ENCODE measurements around the gene RPA1. TPM values are rescaled to one million over a fixed set of nuclear protein-coding genes. Genes with fewer than 3 reads are reported as not detected.

RPA1 gene
- polyA plus RNA-seq, 3 donors = 18.5 to 27.4 (median 23.8) TPM

- H3K27ac Mint-ChIP-seq = peak overlapping the region in 1 of 7 donors; percentile 38
- Histone ChIP-seq H3K36me3 (replicated peaks in 1 of 2; ENCODE audit: control insufficient read depth in 1 of 2, insufficient read depth in 2 of 2, low read length in 2 of 2) (no peaks in the 10 kb centered on the region), H3K79me2 (ENCODE audit: insufficient read depth, low read length) (no peaks in the 10 kb centered on the region), H3K27ac (ENCODE audit: low read depth in 1 of 2, low read length in 2 of 2) (no peak overlapping the region), H3K9me3 (replicated peaks in 1 of 2; ENCODE audit: control insufficient read depth in 1 of 2, insufficient read depth in 1 of 2, low read length in 2 of 2) (no peaks in the 10 kb centered on the region), H3K27me3 (ENCODE audit: control insufficient read depth in 2 of 2, insufficient read depth in 2 of 2, low read length in 2 of 2) (no peaks in the 10 kb centered on the region), H3K9ac (ENCODE audit: insufficient read depth, low read length, poor library complexity, severe bottlenecking) (peak overlapping the region; percentile 8), H3K4me2 (replicated peaks; ENCODE audit: extremely low read depth, low read length, poor library complexity, severe bottlenecking) (peak overlapping the region; percentile 36), H3K4me1 (ENCODE audit: control insufficient read depth in 1 of 2, insufficient read depth in 2 of 2, low read length in 2 of 2) (no peaks in the 10 kb centered on the region), H4K20me1 (ENCODE audit: insufficient read depth, low read length) (no peaks in the 10 kb centered on the region), H2AFZ (ENCODE audit: insufficient read depth, low read depth, low read length, poor library complexity, severe bottlenecking) (no peak overlapping the region), H3K4me3 (replicated peaks in 1 of 3; ENCODE audit: low read depth in 2 of 3, low read length in 3 of 3) (no peak overlapping the region)
- H3K4me1 Mint-ChIP-seq = no peaks in the 10 kb centered on the region
- no peaks in the 10 kb centered on the region for H3K36me3 Mint-ChIP-seq
- no peak for TF ChIP-seq CTCF (IDR thresholded peaks at IDR 0.05)
- 67% methylated on average over 28 of the region's 28 CpGs for WGBS (ENCODE audit: insufficient coverage)
- peaks cover 6 to 11% (median 9%) of the 10 kb centered on the region in 3 donors for H3K27me3 Mint-ChIP-seq (ENCODE audit: low read depth in 3 of 3)
- DNase-seq = no peak
- H3K9me3 Mint-ChIP-seq = no peaks in the 10 kb centered on the region
- intact Hi-C loops (cut with micrococcal nuclease) = no loop called here
- peak overlapping the region; percentile 46 to 48 for H3K4me3 Mint-ChIP-seq
Measured at GRCh38 chr17:1936766-1937165, 107.0 kb downstream of the RPA1 start.

- intact Hi-C loops (cut with micrococcal nuclease) = no loop called here
- H3K79me2 ChIP-seq (ENCODE audit: insufficient read depth, low read length) = no peaks in the 10 kb centered on the region
- no peaks in the 10 kb centered on the region for H4K20me1 ChIP-seq (ENCODE audit: insufficient read depth, low read length)
- no peak overlapping the region for H3K4me3 Mint-ChIP-seq
- no peaks in the 10 kb centered on the region for H3K4me1 ChIP-seq (ENCODE audit: control insufficient read depth in 1 of 2, insufficient read depth in 2 of 2, low read length in 2 of 2)
- no peaks in the 10 kb centered on the region for H3K36me3 ChIP-seq (replicated peaks in 1 of 2; ENCODE audit: control insufficient read depth in 1 of 2, insufficient read depth in 2 of 2, low read length in 2 of 2)
- no peaks in the 10 kb centered on the region for H3K36me3 Mint-ChIP-seq
- no peak overlapping the region for H3K4me2 ChIP-seq (replicated peaks; ENCODE audit: extremely low read depth, low read length, poor library complexity, severe bottlenecking)
- no peak overlapping the region for H3K9ac ChIP-seq (ENCODE audit: insufficient read depth, low read length, poor library complexity, severe bottlenecking)
- H2AFZ ChIP-seq (ENCODE audit: insufficient read depth, low read depth, low read length, poor library complexity, severe bottlenecking) = no peak overlapping the region
- 98% methylated on average over 21 of the region's 25 CpGs for WGBS (ENCODE audit: insufficient coverage)
- H3K27ac Mint-ChIP-seq = no peak overlapping the region
- no peak overlapping the region for H3K4me3 ChIP-seq (replicated peaks in 1 of 3; ENCODE audit: low read depth in 2 of 3, low read length in 3 of 3)
- H3K27ac ChIP-seq (ENCODE audit: low read depth in 1 of 2, low read length in 2 of 2) = no peak overlapping the region
- H3K27me3 ChIP-seq (ENCODE audit: control insufficient read depth in 2 of 2, insufficient read depth in 2 of 2, low read length in 2 of 2) = no peaks in the 10 kb centered on the region
- DNase-seq = no peak
- H3K9me3 Mint-ChIP-seq = no peaks in the 10 kb centered on the region
- peaks cover 4 to 11% (median 9%) of the 10 kb centered on the region in 3 donors for H3K27me3 Mint-ChIP-seq (ENCODE audit: low read depth in 3 of 3)
- no peaks in the 10 kb centered on the region for H3K9me3 ChIP-seq (replicated peaks in 1 of 2; ENCODE audit: control insufficient read depth in 1 of 2, insufficient read depth in 1 of 2, low read length in 2 of 2)
- TF ChIP-seq CTCF (IDR thresholded peaks at IDR 0.05) = no peak
- no peaks in the 10 kb centered on the region for H3K4me1 Mint-ChIP-seq
Measured at GRCh38 chr17:1937461-1937860, 107.7 kb downstream of the RPA1 start.

Measured in CD14-positive monocyte (primary cell).